Mucosa of stomach (tissue), 1 donor: ENCODE measurements around the gene QRFP.

Experiments used
- H3K27me3 ChIP-seq: one replicate; pipeline ENCODE4 v1.7.0; 2013; ENCODE audit warnings: mild to moderate bottlenecking, low read length; ENCODE audit not compliant: control insufficient read depth, insufficient read depth
- H3K36me3 ChIP-seq: one replicate; pipeline ENCODE4 v1.7.0; 2013; ENCODE audit warnings: low read length; ENCODE audit not compliant: control insufficient read depth, insufficient read depth
- H3K4me1 ChIP-seq: one replicate; pipeline ENCODE4 v1.7.0; 2013; ENCODE audit warnings: mild to moderate bottlenecking, low read length; ENCODE audit not compliant: control insufficient read depth, insufficient read depth
- H3K4me3 ChIP-seq: one replicate; pipeline ENCODE4 v1.7.0; 2013; ENCODE audit warnings: low read length
- H3K9ac ChIP-seq: one replicate; pipeline ENCODE4 v1.7.0; 2013; ENCODE audit warnings: mild to moderate bottlenecking, low read length, moderate library complexity
- H3K9me3 ChIP-seq: one replicate; pipeline ENCODE4 v1.7.0; 2013; ENCODE audit warnings: mild to moderate bottlenecking, low read length, moderate library complexity; ENCODE audit not compliant: control insufficient read depth
- donor health status: Pancreatic carcinoma.

Gene QRFP

GRCh38 chr9:130847306-130848217, 49.0 kb downstream of the QRFP start:
- Histone ChIP-seq H3K27me3 (no peaks in the 10 kb centered on the region), H3K9me3 (no peaks in the 10 kb centered on the region), H3K36me3 (no peaks in the 10 kb centered on the region), H3K4me3 (no peak overlapping the region), H3K9ac (no peak overlapping the region), H3K4me1 (peaks cover 11% of the 10 kb centered on the region)

- Histone ChIP-seq H3K4me1 (peaks cover 11% of the 10 kb centered on the region), H3K9ac (peak overlapping the region; percentile 49), H3K27me3 (no peaks in the 10 kb centered on the region), H3K9me3 (no peaks in the 10 kb centered on the region), H3K4me3 (no peak overlapping the region), H3K36me3 (no peaks in the 10 kb centered on the region)
Observed at GRCh38 chr9:130846487-130847305, 49.9 kb downstream of the QRFP start.

- no peaks in the 10 kb centered on the region for H3K36me3 ChIP-seq
- H3K4me1 ChIP-seq: peaks cover 11% of the 10 kb centered on the region
- no peaks in the 10 kb centered on the region for H3K9me3 ChIP-seq
- H3K9ac ChIP-seq: peak overlapping the region; percentile 49
- no peak overlapping the region for H3K4me3 ChIP-seq
- H3K27me3 ChIP-seq: no peaks in the 10 kb centered on the region
Observed at GRCh38 chr9:130845901-130846481, 50.6 kb downstream of the QRFP start.

GRCh38 chr9:130845254-130845653, 51.4 kb downstream of the QRFP start:
- Histone ChIP-seq H3K9me3 (no peaks in the 10 kb centered on the region), H3K9ac (peak overlapping the region; percentile 41), H3K4me1 (peaks cover 11% of the 10 kb centered on the region), H3K36me3 (no peaks in the 10 kb centered on the region), H3K4me3 (no peak overlapping the region), H3K27me3 (no peaks in the 10 kb centered on the region)

GRCh38 chr9:130844044-130844451, 52.6 kb downstream of the QRFP start:
- H3K4me1 ChIP-seq: peaks cover 11% of the 10 kb centered on the region
- no peaks in the 10 kb centered on the region for H3K27me3 ChIP-seq
- no peaks in the 10 kb centered on the region for H3K9me3 ChIP-seq
- H3K9ac ChIP-seq: no peak overlapping the region
- no peaks in the 10 kb centered on the region for H3K36me3 ChIP-seq
- no peak overlapping the region for H3K4me3 ChIP-seq

- Histone ChIP-seq H3K9me3 (no peaks in the 10 kb centered on the region), H3K4me1 (peaks cover 11% of the 10 kb centered on the region), H3K9ac (no peak overlapping the region), H3K4me3 (no peak overlapping the region), H3K36me3 (no peaks in the 10 kb centered on the region), H3K27me3 (no peaks in the 10 kb centered on the region)
Observed at GRCh38 chr9:130843049-130843908, 53.3 kb downstream of the QRFP start.
